Hematopoietic multipotent progenitor cell treated with erythropoietin and hydrocortisone succinate and interleukin-3 and kit ligand, for 4 days (in vitro differentiated cells): ENCODE results near the gene EFNA5.

Source experiments
- DNase-seq: peaks from one replicate; pipeline ENCODE4 v3.0.0-alpha.2; 2015

Gene EFNA5

DNA sequence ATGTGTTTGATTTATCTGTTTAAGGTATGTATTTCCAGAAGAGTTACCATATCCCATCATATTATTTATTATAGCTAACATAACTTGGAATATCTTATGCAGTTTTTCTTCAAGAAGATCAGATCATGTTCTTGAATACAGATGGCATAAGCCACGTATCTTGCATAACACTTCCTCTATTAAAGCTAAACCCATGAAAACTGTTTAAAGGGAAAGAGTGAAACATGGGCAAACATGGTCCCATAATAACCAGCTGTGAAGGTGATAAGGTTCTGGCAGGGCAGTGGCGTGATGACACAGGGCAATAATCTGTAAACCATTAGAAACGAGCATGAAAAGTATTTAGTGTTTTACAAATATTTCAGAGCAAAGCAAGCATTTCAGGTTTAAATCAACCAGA, 34.2 kb downstream of the EFNA5 start:
- DNase-seq, result peak; percentile 15

DNA sequence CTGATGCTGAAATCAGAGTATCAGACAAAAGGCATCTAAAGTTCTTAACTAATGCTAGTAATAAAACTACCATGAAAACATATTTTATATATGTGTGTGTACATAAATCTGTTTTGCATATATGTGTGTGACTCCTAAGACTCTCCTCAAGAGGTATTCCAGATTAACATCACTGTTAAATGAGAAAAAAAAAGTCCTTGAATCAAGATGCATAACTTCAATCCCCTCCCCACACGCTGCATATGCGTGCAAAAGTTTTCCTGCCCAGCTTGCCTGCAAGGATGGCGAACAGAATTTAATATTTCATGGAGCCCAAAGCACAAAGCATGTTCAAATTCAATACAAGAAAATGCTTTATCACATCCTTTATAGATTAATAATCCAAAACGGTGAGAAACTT, 34.7 kb downstream of the EFNA5 start:
- no peak for DNase-seq

DNA sequence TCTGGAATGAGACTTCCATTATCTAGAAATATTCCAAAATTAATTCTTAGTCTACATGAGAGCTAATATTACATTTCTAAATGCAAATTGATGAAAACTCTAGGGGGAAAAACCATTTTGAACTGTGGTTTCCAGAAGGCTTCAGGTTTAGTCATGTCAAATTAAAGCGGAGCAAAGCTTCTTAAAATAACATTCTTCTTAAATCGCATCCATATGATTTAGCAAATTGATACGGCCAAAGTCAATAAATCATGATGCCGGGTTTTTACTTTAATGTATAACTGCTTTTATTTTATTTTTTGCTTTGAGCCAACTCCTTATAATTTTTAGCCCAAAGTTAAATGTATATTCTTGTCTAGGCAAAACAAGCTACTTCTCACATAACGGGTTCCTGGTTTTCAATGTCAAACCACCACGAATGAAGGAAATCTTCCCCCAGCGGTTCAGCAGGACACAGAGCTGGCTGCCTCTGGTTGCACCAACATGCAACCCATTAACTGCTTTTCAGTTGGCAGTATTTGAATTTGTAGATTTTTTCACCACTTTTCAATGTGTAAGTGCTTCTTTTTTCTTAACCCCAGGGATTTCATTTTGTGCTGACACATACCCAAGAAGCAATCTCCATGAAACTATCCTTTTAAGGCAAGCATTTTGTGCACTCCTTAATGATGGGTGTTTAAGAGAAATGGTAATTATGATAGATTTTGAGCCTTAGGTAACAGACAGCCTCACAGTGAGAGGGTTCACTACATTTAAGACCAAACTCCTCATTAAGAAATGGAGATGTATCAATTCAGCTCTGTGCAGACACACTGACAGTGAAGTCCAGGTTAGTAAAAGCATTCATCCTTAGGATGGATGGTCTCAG, 35.5 kb downstream of the EFNA5 start:
- DNase-seq, result no peak

DNA sequence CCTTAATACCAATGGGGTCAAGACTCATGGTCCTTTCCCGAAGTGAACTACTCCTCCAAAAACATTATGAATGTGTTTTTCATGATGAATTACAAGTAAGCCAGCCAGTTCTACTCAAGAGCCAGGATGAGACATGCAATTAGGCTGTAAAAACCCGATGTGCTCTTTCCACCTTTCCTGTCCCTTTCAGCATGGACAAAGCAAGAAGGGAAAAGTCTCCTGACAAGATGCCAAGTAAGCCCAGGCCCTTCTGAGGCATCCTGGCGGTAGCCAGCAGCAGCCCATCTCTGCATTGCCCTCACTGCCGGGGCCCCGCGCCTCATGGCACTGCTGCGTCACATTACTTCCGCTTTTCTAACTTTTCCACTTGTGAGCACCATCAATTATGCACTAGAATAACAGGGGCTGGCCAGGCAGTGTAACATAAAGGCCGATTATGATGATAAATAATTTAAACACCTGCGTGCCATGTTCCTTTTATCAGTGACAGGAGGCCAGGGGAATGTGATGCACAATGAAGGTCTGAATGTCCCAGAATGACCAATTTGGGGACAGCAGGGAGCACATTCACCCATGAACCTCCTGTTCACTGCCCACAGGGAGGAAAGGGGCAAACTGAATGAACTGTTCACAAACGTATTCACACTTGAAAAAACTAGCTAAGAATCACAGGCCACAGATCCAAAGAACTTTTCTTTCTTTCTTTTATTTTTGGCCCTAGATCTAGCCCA, 37.4 kb downstream of the EFNA5 start:
- DNase-seq, result no peak

DNA sequence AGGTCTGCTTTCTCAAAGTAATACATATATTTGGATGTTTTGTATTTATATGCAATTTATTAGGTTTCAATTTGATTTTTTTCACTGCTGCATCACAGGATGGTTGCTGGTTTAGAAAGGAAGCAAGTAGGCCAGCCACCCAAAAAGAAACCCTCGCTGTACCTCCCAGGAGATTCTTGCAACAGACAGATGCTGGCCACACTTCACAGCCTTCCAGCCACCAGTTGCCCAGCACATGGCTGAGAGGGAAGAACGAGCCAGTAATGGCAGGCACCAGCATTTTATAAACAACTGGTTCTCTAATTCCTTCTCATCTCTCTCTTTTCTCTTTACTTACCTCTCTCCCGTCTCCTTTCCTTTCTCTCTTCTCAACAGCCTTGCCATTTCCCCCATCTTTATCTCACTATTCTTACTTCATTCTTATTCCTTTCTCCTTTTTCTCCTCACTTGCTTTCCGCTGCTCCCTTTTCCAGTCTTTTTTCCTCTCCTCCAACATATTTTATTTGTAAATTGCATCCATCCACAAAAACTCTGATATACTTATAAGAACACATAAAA, 38.9 kb downstream of the EFNA5 start:
- no peak for DNase-seq

DNA sequence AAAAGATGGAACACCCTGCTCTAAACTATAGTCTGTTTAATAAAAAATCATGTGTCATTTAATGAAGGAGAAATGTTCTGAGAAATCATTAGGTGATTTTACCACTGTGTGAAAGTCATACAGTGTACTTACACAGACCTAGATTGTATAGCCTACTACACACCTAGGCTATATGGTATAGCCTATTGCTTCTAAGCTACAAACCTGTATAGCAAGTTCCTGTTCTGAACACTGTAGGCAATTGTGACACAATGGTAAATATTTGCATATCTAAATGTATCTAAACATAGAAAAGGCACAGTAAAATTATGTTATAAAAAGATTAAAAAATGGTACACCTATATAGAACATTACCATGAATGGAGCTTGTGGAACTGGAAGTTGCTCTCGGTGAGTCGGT, 40.6 kb downstream of the EFNA5 start:
- no peak for DNase-seq

DNA sequence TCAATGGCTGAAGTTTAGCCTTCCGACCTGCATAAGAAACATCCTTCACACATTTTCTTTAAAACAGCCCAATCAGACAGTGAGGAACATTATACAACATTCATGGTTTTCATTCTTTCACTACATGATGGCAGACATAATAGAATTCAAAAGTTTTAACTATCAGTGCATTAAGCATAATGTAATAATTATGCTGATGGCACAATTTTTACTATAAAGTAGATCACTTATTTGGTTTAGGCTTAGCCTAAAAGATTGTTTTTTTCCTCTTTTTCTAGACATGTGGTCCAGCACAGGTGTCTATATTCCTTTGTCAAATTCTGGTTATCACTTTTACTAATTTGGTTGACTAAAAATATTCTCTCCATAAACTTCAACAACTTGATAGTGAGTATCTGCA, 46.5 kb downstream of the EFNA5 start:
- no peak for DNase-seq

DNA sequence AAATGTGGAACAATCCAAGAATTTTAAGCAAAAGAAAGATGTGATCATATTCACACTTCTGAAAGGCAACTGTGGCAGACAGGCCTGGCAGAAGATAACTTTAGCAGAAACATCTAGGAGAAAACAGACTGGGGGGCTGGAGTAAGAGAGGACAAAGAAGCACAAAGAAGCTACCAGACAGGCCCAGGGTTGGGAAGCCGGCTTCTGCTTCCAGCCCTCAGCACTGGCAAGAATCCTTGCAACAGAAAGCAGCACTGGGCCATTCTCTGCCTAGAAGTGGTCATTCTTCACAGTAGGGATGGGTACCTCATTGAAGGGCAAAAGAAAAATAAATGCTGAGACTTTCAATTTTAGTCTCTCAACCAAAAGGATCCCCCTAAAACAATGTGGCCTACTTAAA, 49.6 kb downstream of the EFNA5 start:
- no peak for DNase-seq

DNA sequence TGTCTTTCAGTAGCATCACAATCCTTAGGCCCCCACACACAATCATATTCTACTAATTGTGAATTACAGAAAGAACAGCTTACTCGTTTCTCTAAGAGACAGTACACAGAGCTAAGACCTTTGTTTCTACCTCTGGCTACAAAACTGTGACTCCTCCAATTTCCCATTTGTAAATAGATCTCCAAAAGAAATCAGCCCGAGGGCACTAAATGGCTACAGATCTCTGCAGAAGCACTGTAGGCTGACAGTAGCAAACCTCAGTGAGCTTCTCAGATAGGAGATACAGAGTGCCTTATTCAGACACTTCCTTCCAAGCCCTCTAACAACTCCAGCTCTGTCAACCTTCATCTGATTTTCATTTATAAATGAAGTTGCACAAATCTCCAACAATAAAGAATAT, 51.0 kb downstream of the EFNA5 start:
- DNase-seq, result no peak

DNA sequence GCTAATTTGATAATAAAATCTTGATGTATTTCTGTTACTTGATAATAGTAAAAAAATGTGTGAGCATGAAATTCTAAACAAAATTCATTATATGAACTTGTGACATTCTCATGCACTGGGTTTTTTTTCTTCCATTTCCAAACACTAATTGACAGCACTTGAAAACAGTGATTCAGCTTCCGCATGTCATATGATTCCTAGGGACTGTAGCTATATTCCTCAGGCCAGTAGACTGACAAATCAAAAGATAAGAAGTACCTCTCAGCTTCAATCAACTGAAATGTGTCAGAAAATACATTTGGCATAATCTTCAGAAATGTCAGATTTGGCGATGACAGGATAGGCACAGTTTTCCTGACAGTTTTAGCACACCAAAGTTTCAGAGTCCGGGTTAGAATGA, 52.5 kb downstream of the EFNA5 start:
- no peak for DNase-seq

DNA sequence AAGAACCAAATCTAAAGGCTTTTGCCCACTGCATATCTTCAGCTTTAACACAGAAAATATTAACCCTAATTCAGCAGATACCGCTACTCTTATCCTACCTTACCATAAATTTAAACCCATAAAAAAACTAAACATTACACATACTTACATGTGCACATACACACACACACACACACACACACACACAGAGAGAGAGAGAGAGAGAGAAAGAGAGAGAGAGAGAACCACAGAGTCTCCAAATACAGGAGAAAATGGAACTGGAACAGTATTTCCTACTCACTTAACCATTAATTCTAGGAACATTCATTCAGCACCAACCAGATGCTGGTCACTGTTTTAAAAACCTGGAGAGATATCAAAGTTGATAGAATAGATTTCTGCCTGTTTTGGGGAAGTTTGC, 53.7 kb downstream of the EFNA5 start:
- no peak for DNase-seq

DNA sequence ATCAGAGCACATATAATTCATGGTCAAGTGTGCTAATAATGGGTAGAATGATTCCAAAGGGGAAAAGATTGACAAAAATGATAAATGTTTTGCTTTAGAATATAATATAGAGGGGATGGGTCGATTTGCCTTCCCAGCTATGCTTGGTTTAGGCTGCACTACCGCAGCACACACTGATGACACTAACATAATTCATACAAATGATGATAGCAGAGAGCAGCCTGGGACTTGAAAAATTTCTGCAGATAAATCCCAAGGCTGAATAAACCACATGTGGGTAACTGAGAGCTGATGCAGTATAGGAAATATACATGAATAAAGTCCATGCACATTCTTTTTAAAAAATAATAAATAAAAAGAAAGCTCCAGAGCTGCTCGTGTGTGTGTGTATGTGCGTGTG, 54.5 kb downstream of the EFNA5 start:
- DNase-seq, result no peak

DNA sequence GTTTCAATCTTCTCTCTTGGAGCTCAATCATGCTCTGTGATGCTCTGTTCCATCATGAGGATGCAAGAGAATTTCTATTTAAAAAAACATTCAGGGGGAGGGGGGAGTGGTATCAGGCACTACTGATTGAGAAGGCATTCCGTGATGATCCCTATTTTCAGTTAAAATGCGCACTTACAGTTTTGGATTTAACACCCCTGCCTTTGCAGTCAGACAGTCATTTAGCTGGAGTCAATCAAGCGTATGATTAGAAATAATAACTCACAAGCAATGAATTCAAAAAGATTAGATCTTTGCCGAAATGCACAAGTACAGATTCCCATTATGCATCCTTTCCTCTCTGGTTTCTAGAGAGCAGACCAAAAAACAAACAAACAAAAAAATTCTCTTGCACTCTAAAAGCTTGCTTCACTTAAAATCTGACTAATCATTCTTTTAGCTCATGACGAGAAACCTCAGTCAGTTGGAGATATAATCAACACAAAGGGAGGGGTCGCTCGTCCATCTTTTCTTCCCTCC, 55.4 kb downstream of the EFNA5 start:
- DNase-seq, result no peak

DNA sequence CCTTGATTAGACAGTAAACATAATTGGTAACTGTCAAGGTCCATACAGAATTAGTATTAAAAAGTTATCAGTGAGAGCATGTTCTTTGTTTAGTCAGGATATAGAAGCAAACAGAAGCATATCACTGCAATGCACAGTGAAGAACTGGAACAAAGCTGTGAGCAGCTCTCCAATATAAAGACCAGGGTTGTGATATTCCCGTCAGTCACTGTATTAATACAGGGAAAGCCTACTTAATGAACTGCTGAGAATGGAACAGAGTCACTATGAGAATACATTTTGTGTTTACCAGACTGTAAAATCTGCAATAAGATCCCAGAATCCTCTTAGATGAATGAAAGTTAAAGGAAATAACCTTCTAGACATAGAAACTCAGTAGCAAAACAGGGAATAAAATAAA, 58.2 kb downstream of the EFNA5 start:
- DNase-seq, result no peak

DNA sequence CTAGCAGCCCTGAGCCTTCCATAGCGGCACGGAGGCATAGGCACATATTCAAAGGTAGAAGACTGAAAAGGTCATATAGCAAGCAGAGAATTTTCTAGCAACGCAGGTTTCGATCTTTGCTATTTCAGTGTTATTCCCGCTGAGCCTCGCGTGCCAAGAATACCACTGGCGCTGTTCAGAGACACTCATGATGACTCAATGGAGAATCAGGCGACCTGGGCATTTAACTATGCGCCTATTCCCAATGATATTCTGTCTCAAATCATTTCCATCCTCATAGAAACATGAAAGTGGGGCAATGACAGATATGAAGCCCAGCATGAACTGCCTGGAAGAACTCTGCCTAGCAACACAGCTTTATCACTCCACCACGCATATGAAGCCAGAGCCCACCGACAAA, 59.9 kb downstream of the EFNA5 start:
- DNase-seq, result no peak

DNA sequence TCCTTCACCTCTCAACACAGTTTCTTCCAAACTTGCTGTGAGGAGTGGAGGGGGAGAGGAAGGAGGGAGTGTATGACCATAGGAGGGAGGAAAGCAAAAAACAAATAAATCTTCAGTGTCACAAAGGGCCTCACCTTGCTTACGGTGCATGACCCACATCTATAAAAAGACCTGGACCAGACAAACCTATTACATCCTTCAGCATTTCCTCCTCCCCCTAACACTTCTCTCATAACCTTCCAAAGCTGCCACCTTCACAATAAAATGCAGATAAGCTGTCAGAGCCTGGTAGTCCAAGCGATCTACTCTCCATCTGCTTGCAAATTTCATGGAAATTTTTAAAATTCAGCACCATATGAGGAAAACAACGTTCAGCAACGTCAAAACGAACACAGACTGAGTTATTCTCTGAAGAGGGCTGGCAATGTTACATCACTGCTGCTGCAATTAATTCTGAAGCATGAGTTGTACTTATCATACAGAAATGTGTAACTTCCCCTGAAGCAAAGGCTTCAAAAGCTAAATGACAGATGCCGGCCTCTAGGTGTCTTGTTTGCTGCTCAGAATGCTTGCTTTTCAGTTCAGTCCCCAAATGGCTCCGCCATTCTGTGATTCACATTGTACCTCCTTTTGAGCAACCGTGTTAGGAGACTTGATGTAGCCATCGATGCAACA, 62.9 kb downstream of the EFNA5 start:
- DNase-seq, result no peak

DNA sequence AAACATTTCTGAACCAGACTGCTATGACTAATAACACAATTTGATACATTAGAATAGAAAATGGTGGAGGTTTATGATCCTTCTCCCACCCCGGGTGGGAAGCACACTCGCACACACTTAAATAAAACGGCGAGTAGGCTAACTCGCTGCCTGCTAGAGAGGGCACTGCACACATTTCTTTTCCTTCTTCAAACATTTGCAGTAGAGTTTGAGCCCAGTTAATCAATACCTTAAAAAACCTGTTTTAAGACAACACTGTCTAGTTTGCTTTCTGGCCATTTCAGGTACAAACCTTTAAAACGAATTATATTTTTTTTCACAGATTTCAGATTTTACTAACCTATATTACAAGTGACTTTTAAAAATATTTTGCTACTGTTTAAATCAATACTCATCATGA, 63.5 kb downstream of the EFNA5 start:
- DNase-seq, result no peak

DNA sequence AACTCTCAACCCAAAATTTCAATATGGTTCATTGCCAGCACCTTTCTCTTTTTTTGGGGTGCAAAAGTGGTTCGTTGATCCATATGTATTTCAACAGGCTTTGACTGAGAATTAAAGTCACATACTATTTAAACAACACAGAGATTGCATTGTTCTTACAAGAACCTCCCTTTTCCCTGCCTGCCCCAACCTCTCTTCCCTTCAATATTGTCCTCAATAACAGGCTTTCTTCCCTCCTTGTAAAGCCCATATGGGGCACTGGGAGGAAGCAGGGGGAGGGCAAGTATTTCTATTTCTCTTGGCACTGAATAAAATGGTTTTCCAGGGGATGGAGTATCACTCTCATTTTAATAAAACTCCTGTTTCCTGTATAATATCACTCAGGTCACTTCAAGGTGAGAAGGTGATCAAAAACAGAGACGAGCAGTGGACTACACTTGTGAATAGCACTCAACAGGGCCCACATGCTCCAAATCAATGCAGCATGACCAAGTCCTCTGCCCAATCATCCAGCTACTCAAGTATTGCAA, 65.1 kb downstream of the EFNA5 start:
- DNase-seq, result no peak

DNA sequence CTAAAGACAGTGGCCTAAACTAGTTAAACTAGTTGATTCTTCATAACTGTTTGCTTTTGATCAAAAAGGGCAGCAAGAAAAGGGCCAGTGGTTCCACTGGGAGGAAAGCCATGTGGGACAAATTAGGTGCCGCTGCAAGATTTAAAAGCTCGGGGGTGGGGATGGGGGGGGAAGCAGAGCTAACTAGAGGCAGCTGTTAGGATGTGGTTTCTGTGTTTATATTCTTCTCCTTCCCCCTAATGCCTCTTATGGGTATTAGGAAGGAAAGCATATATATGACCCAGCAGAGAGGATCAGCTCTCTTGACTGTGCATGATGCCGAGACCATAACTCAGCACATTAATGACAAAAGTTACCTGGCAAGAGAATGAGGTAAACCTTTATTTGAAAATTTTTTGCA, 65.7 kb downstream of the EFNA5 start:
- DNase-seq, result peak; percentile 33

DNA sequence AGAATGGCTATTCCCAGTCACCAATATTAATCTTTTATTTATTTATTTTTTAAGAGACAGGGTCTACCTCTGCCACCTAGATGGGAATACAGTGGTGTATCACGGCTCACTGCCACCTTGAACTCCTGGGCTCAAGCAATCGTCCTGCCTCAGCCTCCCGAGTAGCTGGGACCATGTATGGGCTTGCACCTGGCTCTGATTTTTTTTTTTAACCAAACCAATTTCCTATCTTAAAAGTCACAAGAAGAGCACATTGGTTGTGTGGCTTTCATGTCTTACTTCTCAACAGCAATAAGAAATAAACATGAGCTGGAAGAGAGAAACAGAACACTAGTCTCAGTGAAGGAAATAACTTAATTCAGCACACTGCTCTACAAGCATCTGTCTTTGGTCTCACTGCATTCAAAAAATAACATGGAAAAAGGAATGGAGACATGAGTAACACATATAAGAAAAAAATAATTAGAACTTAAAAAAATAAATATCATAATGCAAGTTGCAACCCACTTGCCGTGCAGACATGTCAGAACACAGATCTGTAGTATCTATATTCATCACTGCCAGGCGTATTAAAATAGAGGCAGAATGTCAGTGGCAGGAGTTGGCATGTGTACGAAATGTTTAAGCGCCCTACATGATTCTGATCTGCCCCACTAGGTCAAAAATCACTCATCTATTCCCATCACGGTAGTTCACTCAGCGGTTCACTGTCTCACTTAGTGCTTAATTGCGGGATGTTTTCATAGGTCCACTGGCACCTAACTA, 66.4 kb downstream of the EFNA5 start:
- no peak for DNase-seq

DNA sequence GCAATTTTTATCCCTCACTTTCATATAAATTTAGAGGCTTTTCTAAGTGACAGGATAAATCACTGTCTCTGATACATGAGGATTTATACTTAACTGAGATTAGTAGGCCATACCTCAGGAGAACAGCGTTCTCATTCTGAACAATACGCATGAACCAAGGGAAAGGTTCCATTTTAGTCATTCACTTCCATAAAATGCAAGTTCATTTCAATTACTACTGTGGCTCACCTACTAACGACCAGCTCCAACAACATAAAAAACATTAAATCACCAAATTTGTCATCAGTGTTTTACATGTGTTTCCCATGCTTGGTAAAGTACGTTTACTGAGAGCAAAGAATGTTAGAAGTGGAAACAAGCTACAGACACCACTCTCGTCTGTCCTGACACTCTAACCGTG, 67.4 kb downstream of the EFNA5 start:
- no peak for DNase-seq

DNA sequence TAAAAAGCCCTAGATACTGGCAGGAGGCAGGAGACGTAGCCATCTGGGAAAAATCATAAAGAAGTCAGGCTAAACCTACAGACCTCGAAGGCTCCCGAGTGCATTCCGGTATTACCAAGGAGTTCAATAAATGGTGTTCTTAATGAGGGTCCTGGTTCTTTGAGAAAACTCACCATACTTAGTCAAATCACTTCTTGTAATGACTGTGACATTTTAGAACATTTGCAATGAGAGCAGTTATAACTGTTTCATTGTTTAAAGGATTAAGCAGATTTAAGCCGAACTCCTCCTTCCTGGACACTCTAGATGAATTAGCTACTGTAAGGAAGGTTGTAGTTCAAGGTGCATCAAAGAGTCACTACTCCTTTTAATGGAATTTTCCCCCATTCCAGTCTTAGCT, 67.8 kb downstream of the EFNA5 start:
- DNase-seq, result no peak
